ENCODE results near the gene PLAAT2.

GRCh38 chr11:63549411-63549810 is 13.8 kb downstream of the PLAAT2 start:
- TF ChIP-seq YY1 (IDR thresholded peaks at IDR 0.05; ENCODE audit: insufficient read depth, insufficient read length) (no peak), ZNF274 (IDR thresholded peaks at IDR 0.05; ENCODE audit: low read depth, low read length) (no peak)

All from NT2/D1 (cell line).